Smooth muscle cell (in vitro differentiated cells): ENCODE measurements around the gene SORCS1. TPM values are rescaled to one million over a fixed set of nuclear protein-coding genes. Genes with fewer than 3 reads are reported as not detected.
A peak's percentile ranks its signal among the peaks of the same experiment; 100 is the strongest.

ENCODE experiments used
- DNase-seq: peaks from one replicate; lab custom pipeline; 2025; ENCODE audit not compliant: unreplicated experiment; lab: John Stamatoyannopoulos, UW
- H2AFZ ChIP-seq: fragments of 200-600 bp; sonication (generic); 2 replicates; pipeline ENCODE4 v1.6.0; 2016; ENCODE audit warnings: antibody characterized with exemption, low read depth, mild to moderate bottlenecking
- H3F3A ChIP-seq: fragments of 200-600 bp; sonication (generic); 2 replicates; pipeline ENCODE4 v1.6.0; 2017; ENCODE audit warnings: antibody characterized with exemption, low read depth
- H3K27ac ChIP-seq: fragments of 200-600 bp; sonication (generic); 2 replicates; pipeline ENCODE4 v1.5.1; 2016; ENCODE audit warnings: low read depth, mild to moderate bottlenecking
- H3K27me3 ChIP-seq: fragments of 200-600 bp; sonication (generic); 2 replicates; pipeline ENCODE4 v1.6.1; 2016; ENCODE audit warnings: low read depth, mild to moderate bottlenecking
- H3K36me3 ChIP-seq: fragments of 200-600 bp; sonication (generic); 2 replicates; pipeline ENCODE4 v1.5.1; 2016; ENCODE audit warnings: low read depth
- H3K4me1 ChIP-seq: fragments of 200-600 bp; sonication (generic); 2 replicates; pipeline ENCODE4 v1.5.1; 2016; ENCODE audit warnings: low read depth
- H3K4me2 ChIP-seq: fragments of 200-600 bp; sonication (generic); 2 replicates; pipeline ENCODE4 v1.6.0; 2016; ENCODE audit warnings: mild to moderate bottlenecking
- H3K4me3 ChIP-seq: fragments of 200-600 bp; sonication (generic); 2 replicates; pipeline ENCODE4 v1.5.1; 2016; ENCODE audit warnings: mild to moderate bottlenecking
- H3K79me2 ChIP-seq: fragments of 200-600 bp; sonication (generic); 2 replicates; pipeline ENCODE4 v1.6.0; 2016; ENCODE audit warnings: low read depth, mild to moderate bottlenecking
- H3K9ac ChIP-seq: fragments of 200-600 bp; sonication (generic); 2 replicates; pipeline ENCODE4 v1.6.0; 2016; ENCODE audit warnings: low read depth
- H3K9me3 ChIP-seq: fragments of 200-600 bp; sonication (generic); replicated peaks from 2 replicates; pipeline ENCODE4 v1.5.1; 2016; ENCODE audit warnings: low read depth
- H4K20me1 ChIP-seq: fragments of 200-600 bp; sonication (generic); 2 replicates; pipeline ENCODE4 v1.6.0; 2016; ENCODE audit warnings: low read depth
- CTCF ChIP-seq: fragments of 200-600 bp; sonication (generic); IDR thresholded peaks from 2 replicates; pipeline ENCODE4 v1.5.1; 2017; ENCODE audit warnings: borderline replicate concordance, mild to moderate bottlenecking, antibody characterized with exemption; ENCODE audit not compliant: insufficient read depth, poor library complexity, severe bottlenecking
- WGBS: methylation state at CpG from one replicate; pipeline ENCODE4 v1.1.7; 2016; ENCODE audit warnings: low lambda C conversion rate; 5-methylcytosine and 5-hydroxymethylcytosine counted together
- polyA plus RNA-seq: library from polyadenylated mRNA; unstranded; fragments of >200 nt; fragmentation: Nextera tagmentation; extraction: Ambion mirVana; gene quantifications from 2 replicates; pipeline ENCODE4 v1.2.1, GENCODE V29; 2016
- total RNA-seq: library from RNA; depleted of rRNA; stranded (reverse); fragments of >200 nt; gene quantifications from 2 replicates; pipeline ENCODE4 v1.2.3, GENCODE V29; 2014

The SORCS1 gene
- total and polyA plus RNA-seq, 2 experiments from 2014 or later, result 0.67 TPM; not detected in 1

GRCh38 chr10:106897719-106898118 lies 266.8 kb downstream of the SORCS1 start:
- no peaks in the 10 kb centered on the region for H3F3A ChIP-seq
- H3K36me3 ChIP-seq, result no peaks in the 10 kb centered on the region
- H2AFZ ChIP-seq, result no peak overlapping the region
- H4K20me1 ChIP-seq, result no peaks in the 10 kb centered on the region
- no peaks in the 10 kb centered on the region for H3K4me1 ChIP-seq
- no peaks in the 10 kb centered on the region for H3K9me3 ChIP-seq
- no peak for TF ChIP-seq CTCF
- 49% methylated on average over 7 of the region's 7 CpGs for WGBS
- H3K9ac ChIP-seq, result no peak overlapping the region
- no peaks in the 10 kb centered on the region for H3K27me3 ChIP-seq
- DNase-seq, result no peak
- no peak overlapping the region for H3K4me3 ChIP-seq
- no peaks in the 10 kb centered on the region for H3K79me2 ChIP-seq
- H3K4me2 ChIP-seq, result peak overlapping the region; percentile 24
- no peak overlapping the region for H3K27ac ChIP-seq

GRCh38 chr10:106894692-106895091 lies 269.8 kb downstream of the SORCS1 start:
- no peaks in the 10 kb centered on the region for H4K20me1 ChIP-seq
- H3F3A ChIP-seq, result no peaks in the 10 kb centered on the region
- no peak for DNase-seq
- H3K79me2 ChIP-seq, result no peaks in the 10 kb centered on the region
- no peak overlapping the region for H3K9ac ChIP-seq
- H3K4me2 ChIP-seq, result no peak overlapping the region
- no peaks in the 10 kb centered on the region for H3K4me1 ChIP-seq
- peaks cover 3% of the 10 kb centered on the region for H3K27me3 ChIP-seq
- no peaks in the 10 kb centered on the region for H3K36me3 ChIP-seq
- no peak overlapping the region for H3K4me3 ChIP-seq
- WGBS, result 19% methylated on average over 1 of the region's 1 CpG
- no peak overlapping the region for H3K27ac ChIP-seq
- H2AFZ ChIP-seq, result no peak overlapping the region
- TF ChIP-seq CTCF, result no peak
- H3K9me3 ChIP-seq, result no peaks in the 10 kb centered on the region

GRCh38 chr10:106877574-106877973 lies 286.9 kb downstream of the SORCS1 start:
- peaks cover 3% of the 10 kb centered on the region for H3K27me3 ChIP-seq
- TF ChIP-seq CTCF, result no peak
- H3K4me2 ChIP-seq, result no peak overlapping the region
- no peaks in the 10 kb centered on the region for H3K79me2 ChIP-seq
- no peak overlapping the region for H3K4me3 ChIP-seq
- H2AFZ ChIP-seq, result no peak overlapping the region
- no peaks in the 10 kb centered on the region for H3F3A ChIP-seq
- no peaks in the 10 kb centered on the region for H4K20me1 ChIP-seq
- 48% methylated on average over 5 of the region's 5 CpGs for WGBS
- H3K9me3 ChIP-seq, result no peaks in the 10 kb centered on the region
- no peaks in the 10 kb centered on the region for H3K4me1 ChIP-seq
- no peak for DNase-seq
- no peaks in the 10 kb centered on the region for H3K36me3 ChIP-seq
- no peak overlapping the region for H3K9ac ChIP-seq
- no peak overlapping the region for H3K27ac ChIP-seq

- Histone ChIP-seq H3K4me2 (no peak overlapping the region), H3K4me3 (no peak overlapping the region), H3K27ac (no peak overlapping the region), H2AFZ (no peak overlapping the region), H4K20me1 (no peaks in the 10 kb centered on the region), H3F3A (no peaks in the 10 kb centered on the region), H3K36me3 (no peaks in the 10 kb centered on the region), H3K4me1 (no peaks in the 10 kb centered on the region), H3K27me3 (peaks cover 3% of the 10 kb centered on the region), H3K9me3 (peaks cover 3% of the 10 kb centered on the region), H3K9ac (no peak overlapping the region), H3K79me2 (no peaks in the 10 kb centered on the region)
- no peak for DNase-seq
- TF ChIP-seq CTCF, result no peak
- 69% methylated on average over 2 of the region's 2 CpGs for WGBS
These were observed 290.0 kb downstream of the SORCS1 start for GRCh38 chr10:106874604-106874889.
